ENCODE measurements around the gene SVIL.

SVIL gene

GRCh38 chr10:29650552-29650944 is 15.8 kb upstream of the SVIL start:
- no peak for FAIRE-seq
- no peak for DNase-seq (ENCODE audit: insufficient read length, low spot score)
- TF ChIP-seq POU2F2 (IDR thresholded peaks at IDR 0.05; ENCODE audit: low read depth, low read length): no peak
- TF ChIP-seq PAX5 (IDR thresholded peaks at IDR 0.05; ENCODE audit: insufficient read depth, low read length, severe bottlenecking): no peak
- TF ChIP-seq POLR2AphosphoS5 (IDR thresholded peaks at IDR 0.05; ENCODE audit: low read depth, low read length): no peak
- no peak for TF ChIP-seq SPI1 (IDR thresholded peaks at IDR 0.05; ENCODE audit: low read depth, low read length)
- TF ChIP-seq POLR2A (IDR thresholded peaks at IDR 0.05; ENCODE audit: low read depth, low read length): no peak
- no peak for TF ChIP-seq TAF1 (IDR thresholded peaks at IDR 0.05; ENCODE audit: low read depth, low read length)

- no peak for TF ChIP-seq PAX5 (IDR thresholded peaks at IDR 0.05; ENCODE audit: insufficient read depth, low read length, severe bottlenecking)
- no peak for TF ChIP-seq POLR2A (IDR thresholded peaks at IDR 0.05; ENCODE audit: low read depth, low read length)
- no peak for TF ChIP-seq SPI1 (IDR thresholded peaks at IDR 0.05; ENCODE audit: low read depth, low read length)
- no peak for TF ChIP-seq POU2F2 (IDR thresholded peaks at IDR 0.05; ENCODE audit: low read depth, low read length)
- no peak for TF ChIP-seq TAF1 (IDR thresholded peaks at IDR 0.05; ENCODE audit: low read depth, low read length)
- TF ChIP-seq POLR2AphosphoS5 (IDR thresholded peaks at IDR 0.05; ENCODE audit: low read depth, low read length): no peak
- FAIRE-seq (no peak), DNase-seq (ENCODE audit: insufficient read length, low spot score) (no peak)
Measured at GRCh38 chr10:29649561-29650551, 15.1 kb upstream of the SVIL start.

- DNase-seq (ENCODE audit: insufficient read length, low spot score): no peak
- FAIRE-seq: no peak
- TF ChIP-seq PAX5 (IDR thresholded peaks at IDR 0.05; ENCODE audit: insufficient read depth, low read length, severe bottlenecking) (no peak), TAF1 (IDR thresholded peaks at IDR 0.05; ENCODE audit: low read depth, low read length) (no peak), POLR2AphosphoS5 (IDR thresholded peaks at IDR 0.05; ENCODE audit: low read depth, low read length) (no peak), POU2F2 (IDR thresholded peaks at IDR 0.05; ENCODE audit: low read depth, low read length) (no peak), SPI1 (IDR thresholded peaks at IDR 0.05; ENCODE audit: low read depth, low read length) (no peak), POLR2A (IDR thresholded peaks at IDR 0.05; ENCODE audit: low read depth, low read length) (no peak)
Measured at GRCh38 chr10:29648983-29649268, 14.2 kb upstream of the SVIL start.

- TF ChIP-seq PAX5 (IDR thresholded peaks at IDR 0.05; ENCODE audit: insufficient read depth, low read length, severe bottlenecking) (no peak), TAF1 (IDR thresholded peaks at IDR 0.05; ENCODE audit: low read depth, low read length) (no peak), SPI1 (IDR thresholded peaks at IDR 0.05; ENCODE audit: low read depth, low read length) (no peak), POLR2AphosphoS5 (IDR thresholded peaks at IDR 0.05; ENCODE audit: low read depth, low read length) (no peak), POU2F2 (IDR thresholded peaks at IDR 0.05; ENCODE audit: low read depth, low read length) (no peak), POLR2A (IDR thresholded peaks at IDR 0.05; ENCODE audit: low read depth, low read length) (no peak)
- FAIRE-seq (no peak), DNase-seq (ENCODE audit: insufficient read length, low spot score) (no peak)
Measured at GRCh38 chr10:29648114-29648982, 13.6 kb upstream of the SVIL start.

- no peak for TF ChIP-seq PAX5 (IDR thresholded peaks at IDR 0.05; ENCODE audit: insufficient read depth, low read length, severe bottlenecking)
- DNase-seq (ENCODE audit: insufficient read length, low spot score) (no peak), FAIRE-seq (no peak)
Measured at GRCh38 chr10:29647478-29647877, 12.7 kb upstream of the SVIL start.

- DNase-seq (ENCODE audit: insufficient read length, low spot score): no peak
- TF ChIP-seq POLR2A (IDR thresholded peaks at IDR 0.05; ENCODE audit: low read depth, low read length) (no peak), POU2F2 (IDR thresholded peaks at IDR 0.05; ENCODE audit: low read depth, low read length) (no peak), POLR2AphosphoS5 (IDR thresholded peaks at IDR 0.05; ENCODE audit: low read depth, low read length) (no peak), TAF1 (IDR thresholded peaks at IDR 0.05; ENCODE audit: low read depth, low read length) (no peak), SPI1 (IDR thresholded peaks at IDR 0.05; ENCODE audit: low read depth, low read length) (no peak), PAX5 (IDR thresholded peaks at IDR 0.05; ENCODE audit: insufficient read depth, low read length, severe bottlenecking) (no peak)
- no peak for FAIRE-seq
Measured at GRCh38 chr10:29646960-29647461, 12.2 kb upstream of the SVIL start.

GRCh38 chr10:29646238-29646902 is 11.6 kb upstream of the SVIL start:
- DNase-seq (ENCODE audit: insufficient read length, low spot score) (no peak), FAIRE-seq (no peak)
- no peak for TF ChIP-seq POU2F2 (IDR thresholded peaks at IDR 0.05; ENCODE audit: low read depth, low read length)
- TF ChIP-seq POLR2AphosphoS5 (IDR thresholded peaks at IDR 0.05; ENCODE audit: low read depth, low read length): no peak
- no peak for TF ChIP-seq SPI1 (IDR thresholded peaks at IDR 0.05; ENCODE audit: low read depth, low read length)
- no peak for TF ChIP-seq PAX5 (IDR thresholded peaks at IDR 0.05; ENCODE audit: insufficient read depth, low read length, severe bottlenecking)
- no peak for TF ChIP-seq TAF1 (IDR thresholded peaks at IDR 0.05; ENCODE audit: low read depth, low read length)
- TF ChIP-seq POLR2A (IDR thresholded peaks at IDR 0.05; ENCODE audit: low read depth, low read length): no peak

- DNase-seq (ENCODE audit: insufficient read length, low spot score) (no peak), FAIRE-seq (no peak)
- TF ChIP-seq POU2F2 (IDR thresholded peaks at IDR 0.05; ENCODE audit: low read depth, low read length) (no peak), POLR2A (IDR thresholded peaks at IDR 0.05; ENCODE audit: low read depth, low read length) (no peak), POLR2AphosphoS5 (IDR thresholded peaks at IDR 0.05; ENCODE audit: low read depth, low read length) (no peak), SPI1 (IDR thresholded peaks at IDR 0.05; ENCODE audit: low read depth, low read length) (no peak), TAF1 (IDR thresholded peaks at IDR 0.05; ENCODE audit: low read depth, low read length) (no peak), PAX5 (IDR thresholded peaks at IDR 0.05; ENCODE audit: insufficient read depth, low read length, severe bottlenecking) (no peak)
Measured at GRCh38 chr10:29643771-29644501, 9.2 kb upstream of the SVIL start.
